Measurements from ENCODE around the gene PITPNM3. TPM values are rescaled to one million over a fixed set of nuclear protein-coding genes. Genes with fewer than 3 reads are reported as not detected.

The PITPNM3 gene
- total and polyA plus RNA-seq, 2 experiments from 2014 or later: 1.0 to 1.5 TPM

DNA sequence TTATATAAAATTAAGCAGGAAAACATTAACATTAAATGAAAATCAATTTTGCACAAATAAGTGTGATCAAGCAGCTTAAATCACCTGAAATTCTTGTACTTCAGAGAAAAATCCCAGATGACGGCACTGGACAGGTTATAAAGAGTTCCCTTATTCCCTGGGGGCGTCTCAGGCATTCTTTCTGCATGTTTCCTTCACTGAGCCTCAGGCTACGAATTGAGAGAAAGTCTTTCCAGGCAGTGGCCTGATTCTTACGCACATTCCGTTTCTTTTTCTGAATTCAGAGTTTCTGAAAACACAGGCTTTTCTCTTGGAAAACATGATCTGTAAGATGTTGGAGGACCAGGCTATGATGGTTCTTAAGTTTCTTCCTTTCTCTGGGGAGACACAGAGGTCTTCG lies 22.1 kb upstream of the PITPNM3 start:
- ATAC-seq (no peak), DNase-seq (ENCODE audit: low spot score) (no peak)
- peaks cover 10% of the 10 kb centered on the region; the same call in 1 of the 2 replicates for H3K4me1 ChIP-seq (ENCODE audit: insufficient read depth)
- no peak overlapping the region for H3K4me3 ChIP-seq
- no peak overlapping the region for H3K4me2 ChIP-seq
- H2AFZ ChIP-seq: no peak overlapping the region
- 0 out of 2 replicates have a peak overlapping the region, but pooled peaks have one; percentile 73 for H3K27ac ChIP-seq (ENCODE audit: low read depth)
- Mint-ChIP-seq H3K27ac (peak overlapping the region; percentile 88; the same call in 1 of the 2 replicates), H3K4me3 (no peak overlapping the region), H3K27me3 (ENCODE audit: insufficient read depth, low read depth, poor library complexity) (no peaks in the 10 kb centered on the region), H3K9me3 (peaks cover 15% of the 10 kb centered on the region), H3K4me1 (peaks cover 29% of the 10 kb centered on the region), H3K36me3 (ENCODE audit: low read depth) (peaks cover 53% of the 10 kb centered on the region)
- H4K20me1 ChIP-seq (replicated peaks; ENCODE audit: insufficient read depth): no peaks in the 10 kb centered on the region; the same call in 1 of the 2 replicates
- TF ChIP-seq JUNB (IDR thresholded peaks at IDR 0.05; ENCODE audit: unreplicated experiment) (no peak), CREB1 (CRISPR knock-in tag; IDR thresholded peaks at IDR 0.05; ENCODE audit: low read depth) (no peak), POLR2AphosphoS5 (IDR thresholded peaks at IDR 0.05; ENCODE audit: low read depth) (no peak), EZH2 (IDR thresholded peaks at IDR 0.05; ENCODE audit: low read depth, unreplicated experiment) (no peak)
- TF ChIP-seq, protein P1, sequence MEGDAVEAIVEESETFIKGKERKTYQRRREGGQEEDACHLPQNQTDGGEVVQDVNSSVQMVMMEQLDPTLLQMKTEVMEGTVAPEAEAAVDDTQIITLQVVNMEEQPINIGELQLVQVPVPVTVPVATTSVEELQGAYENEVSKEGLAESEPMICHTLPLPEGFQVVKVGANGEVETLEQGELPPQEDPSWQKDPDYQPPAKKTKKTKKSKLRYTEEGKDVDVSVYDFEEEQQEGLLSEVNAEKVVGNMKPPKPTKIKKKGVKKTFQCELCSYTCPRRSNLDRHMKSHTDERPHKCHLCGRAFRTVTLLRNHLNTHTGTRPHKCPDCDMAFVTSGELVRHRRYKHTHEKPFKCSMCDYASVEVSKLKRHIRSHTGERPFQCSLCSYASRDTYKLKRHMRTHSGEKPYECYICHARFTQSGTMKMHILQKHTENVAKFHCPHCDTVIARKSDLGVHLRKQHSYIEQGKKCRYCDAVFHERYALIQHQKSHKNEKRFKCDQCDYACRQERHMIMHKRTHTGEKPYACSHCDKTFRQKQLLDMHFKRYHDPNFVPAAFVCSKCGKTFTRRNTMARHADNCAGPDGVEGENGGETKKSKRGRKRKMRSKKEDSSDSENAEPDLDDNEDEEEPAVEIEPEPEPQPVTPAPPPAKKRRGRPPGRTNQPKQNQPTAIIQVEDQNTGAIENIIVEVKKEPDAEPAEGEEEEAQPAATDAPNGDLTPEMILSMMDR (conservative IDR thresholded peaks at IDR 0.05; ENCODE audit: low read depth in 2 of 2): no peak
- TF ChIP-seq, protein P2, sequence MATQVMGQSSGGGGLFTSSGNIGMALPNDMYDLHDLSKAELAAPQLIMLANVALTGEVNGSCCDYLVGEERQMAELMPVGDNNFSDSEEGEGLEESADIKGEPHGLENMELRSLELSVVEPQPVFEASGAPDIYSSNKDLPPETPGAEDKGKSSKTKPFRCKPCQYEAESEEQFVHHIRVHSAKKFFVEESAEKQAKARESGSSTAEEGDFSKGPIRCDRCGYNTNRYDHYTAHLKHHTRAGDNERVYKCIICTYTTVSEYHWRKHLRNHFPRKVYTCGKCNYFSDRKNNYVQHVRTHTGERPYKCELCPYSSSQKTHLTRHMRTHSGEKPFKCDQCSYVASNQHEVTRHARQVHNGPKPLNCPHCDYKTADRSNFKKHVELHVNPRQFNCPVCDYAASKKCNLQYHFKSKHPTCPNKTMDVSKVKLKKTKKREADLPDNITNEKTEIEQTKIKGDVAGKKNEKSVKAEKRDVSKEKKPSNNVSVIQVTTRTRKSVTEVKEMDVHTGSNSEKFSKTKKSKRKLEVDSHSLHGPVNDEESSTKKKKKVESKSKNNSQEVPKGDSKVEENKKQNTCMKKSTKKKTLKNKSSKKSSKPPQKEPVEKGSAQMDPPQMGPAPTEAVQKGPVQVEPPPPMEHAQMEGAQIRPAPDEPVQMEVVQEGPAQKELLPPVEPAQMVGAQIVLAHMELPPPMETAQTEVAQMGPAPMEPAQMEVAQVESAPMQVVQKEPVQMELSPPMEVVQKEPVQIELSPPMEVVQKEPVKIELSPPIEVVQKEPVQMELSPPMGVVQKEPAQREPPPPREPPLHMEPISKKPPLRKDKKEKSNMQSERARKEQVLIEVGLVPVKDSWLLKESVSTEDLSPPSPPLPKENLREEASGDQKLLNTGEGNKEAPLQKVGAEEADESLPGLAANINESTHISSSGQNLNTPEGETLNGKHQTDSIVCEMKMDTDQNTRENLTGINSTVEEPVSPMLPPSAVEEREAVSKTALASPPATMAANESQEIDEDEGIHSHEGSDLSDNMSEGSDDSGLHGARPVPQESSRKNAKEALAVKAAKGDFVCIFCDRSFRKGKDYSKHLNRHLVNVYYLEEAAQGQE (IDR thresholded peaks at IDR 0.05; ENCODE audit: unreplicated experiment): no peak
- no peaks in the 10 kb centered on the region for H3F3A ChIP-seq (replicated peaks; ENCODE audit: low read depth)
- H3K27me3 ChIP-seq (ENCODE audit: insufficient read depth): no peaks in the 10 kb centered on the region
- no peaks in the 10 kb centered on the region for H3K9me2 ChIP-seq (ENCODE audit: insufficient read depth)
- no peaks in the 10 kb centered on the region for H3K79me2 ChIP-seq (replicated peaks; ENCODE audit: insufficient read depth)
- 0 out of 2 replicates have a peak, but pooled peaks cover 18% of the 10 kb centered on the region for H3K36me3 ChIP-seq (ENCODE audit: insufficient read depth)

DNA sequence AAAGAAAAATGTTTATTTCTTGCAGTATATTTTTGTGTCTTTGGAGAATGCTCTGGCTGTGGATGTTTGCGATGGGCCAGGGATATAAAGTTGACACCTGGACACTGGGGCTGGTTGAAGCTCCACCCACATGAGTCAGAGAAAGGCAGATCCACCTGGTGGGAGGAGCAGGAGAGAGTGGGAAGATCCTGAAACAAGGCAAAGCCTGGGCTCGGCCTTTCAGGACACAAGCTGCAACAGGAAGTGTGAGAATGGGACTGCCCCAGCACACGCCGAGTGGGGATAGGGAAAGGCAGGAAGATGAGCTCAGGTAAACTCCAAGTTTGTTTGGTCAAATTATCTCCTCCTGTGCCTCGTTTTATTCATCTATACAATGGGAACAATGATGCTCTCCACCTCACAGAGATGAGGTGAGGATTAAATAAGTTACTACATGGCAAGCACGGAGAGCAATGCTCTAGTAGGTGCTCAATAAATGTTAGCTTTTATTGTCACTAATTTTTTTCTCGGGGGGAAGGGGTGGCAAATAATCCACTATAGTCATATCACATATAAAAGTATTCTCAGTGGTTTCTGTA lies 21.4 kb upstream of the PITPNM3 start:
- Histone ChIP-seq H3K36me3 (ENCODE audit: insufficient read depth) (0 out of 2 replicates have a peak, but pooled peaks cover 12% of the 10 kb centered on the region), H3K9me2 (ENCODE audit: insufficient read depth) (no peaks in the 10 kb centered on the region), H2AFZ (no peak overlapping the region), H4K20me1 (replicated peaks; ENCODE audit: insufficient read depth) (no peaks in the 10 kb centered on the region; the same call in 1 of the 2 replicates), H3K27me3 (ENCODE audit: insufficient read depth) (no peaks in the 10 kb centered on the region), H3F3A (replicated peaks; ENCODE audit: low read depth) (no peaks in the 10 kb centered on the region), H3K4me3 (no peak overlapping the region), H3K4me2 (no peak overlapping the region), H3K79me2 (replicated peaks; ENCODE audit: insufficient read depth) (no peaks in the 10 kb centered on the region), H3K4me1 (ENCODE audit: insufficient read depth) (peaks cover 10% of the 10 kb centered on the region; the same call in 1 of the 2 replicates), H3K27ac (ENCODE audit: low read depth) (no peak overlapping the region)
- peaks cover under 1% of the 10 kb centered on the region for H3K27me3 Mint-ChIP-seq (ENCODE audit: insufficient read depth, low read depth, poor library complexity)
- H3K27ac Mint-ChIP-seq: 0 out of 2 replicates have a peak overlapping the region, but pooled peaks have one; percentile 22
- ATAC-seq: peak; percentile 49
- H3K9me3 Mint-ChIP-seq: peaks cover 8% of the 10 kb centered on the region; the same call in 2 of the 3 replicates
- H3K36me3 Mint-ChIP-seq (ENCODE audit: low read depth): peaks cover 46% of the 10 kb centered on the region
- DNase-seq (ENCODE audit: low spot score): peak; percentile 49
- H3K4me1 Mint-ChIP-seq: peaks cover 29% of the 10 kb centered on the region
- H3K4me3 Mint-ChIP-seq: no peak overlapping the region
- TF ChIP-seq NANOG (IDR thresholded peaks at IDR 0.05; ENCODE audit: borderline replicate concordance): no peak
- TF ChIP-seq, protein P1 (conservative IDR thresholded peaks at IDR 0.05; ENCODE audit: low read depth in 2 of 2): no peak
- no peak for TF ChIP-seq ZNF331 (CRISPR knock-in tag; IDR thresholded peaks at IDR 0.05; ENCODE audit: low read depth)
- TF ChIP-seq, protein P2 (IDR thresholded peaks at IDR 0.05; ENCODE audit: unreplicated experiment): no peak
- TF ChIP-seq ZNF114 (CRISPR knock-in tag; IDR thresholded peaks at IDR 0.05): no peak
- TF ChIP-seq, protein P3, sequence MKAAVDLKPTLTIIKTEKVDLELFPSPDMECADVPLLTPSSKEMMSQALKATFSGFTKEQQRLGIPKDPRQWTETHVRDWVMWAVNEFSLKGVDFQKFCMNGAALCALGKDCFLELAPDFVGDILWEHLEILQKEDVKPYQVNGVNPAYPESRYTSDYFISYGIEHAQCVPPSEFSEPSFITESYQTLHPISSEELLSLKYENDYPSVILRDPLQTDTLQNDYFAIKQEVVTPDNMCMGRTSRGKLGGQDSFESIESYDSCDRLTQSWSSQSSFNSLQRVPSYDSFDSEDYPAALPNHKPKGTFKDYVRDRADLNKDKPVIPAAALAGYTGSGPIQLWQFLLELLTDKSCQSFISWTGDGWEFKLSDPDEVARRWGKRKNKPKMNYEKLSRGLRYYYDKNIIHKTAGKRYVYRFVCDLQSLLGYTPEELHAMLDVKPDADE (IDR thresholded peaks at IDR 0.05): no peak
- no peak for TF ChIP-seq CREB1 (CRISPR knock-in tag; IDR thresholded peaks at IDR 0.05; ENCODE audit: low read depth)
